Measurements from ENCODE around the gene KHNYN.

Gene KHNYN

DNA sequence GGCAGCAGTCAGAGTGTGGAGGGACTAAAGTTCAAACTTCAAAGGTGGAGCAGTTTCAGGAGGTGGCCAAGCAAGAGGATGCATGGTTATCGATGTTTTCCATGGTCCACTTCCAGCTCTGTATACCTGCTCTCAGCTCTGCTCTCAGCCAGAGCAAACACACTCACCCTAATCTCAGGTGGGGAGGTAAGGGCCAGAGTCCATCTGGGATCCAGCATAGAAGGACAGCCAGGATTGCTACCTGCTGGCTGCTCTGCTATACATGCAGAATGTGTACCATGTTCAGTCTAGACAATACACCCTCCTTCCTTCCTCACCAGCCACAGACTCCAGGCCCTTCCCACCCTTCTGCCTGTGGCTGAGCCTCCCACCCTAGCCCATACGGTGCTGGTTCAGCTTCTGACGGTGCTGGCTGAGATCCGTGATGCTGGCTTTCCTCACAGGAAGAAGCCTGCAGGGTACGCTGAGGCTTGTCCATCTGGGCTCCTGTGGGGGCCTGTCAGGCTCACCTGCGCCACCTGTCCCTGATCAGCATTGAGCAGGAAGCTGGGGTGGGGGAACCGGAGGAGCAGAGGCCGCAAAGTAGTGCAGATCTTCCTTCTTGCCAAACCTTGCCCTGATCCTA is 2.7 kb upstream of the KHNYN start:
- peaks cover 28% of the 10 kb centered on the region for H3K79me2 ChIP-seq (ENCODE audit: insufficient read depth, low read length)
- no peak overlapping the region for H3K4me2 ChIP-seq (ENCODE audit: insufficient read depth, low read length)
- peaks cover 55% of the 10 kb centered on the region for H3K4me1 ChIP-seq (ENCODE audit: insufficient read depth, low read length)
- peaks cover 17% of the 10 kb centered on the region for H4K20me1 ChIP-seq (ENCODE audit: insufficient read depth, low read length)
- DNase-seq (no peak), ATAC-seq (ENCODE audit: insufficient read depth, low read depth) (no peak)
- H2AFZ ChIP-seq (ENCODE audit: low read depth, low read length): no peak overlapping the region
- TF ChIP-seq, protein P1, sequence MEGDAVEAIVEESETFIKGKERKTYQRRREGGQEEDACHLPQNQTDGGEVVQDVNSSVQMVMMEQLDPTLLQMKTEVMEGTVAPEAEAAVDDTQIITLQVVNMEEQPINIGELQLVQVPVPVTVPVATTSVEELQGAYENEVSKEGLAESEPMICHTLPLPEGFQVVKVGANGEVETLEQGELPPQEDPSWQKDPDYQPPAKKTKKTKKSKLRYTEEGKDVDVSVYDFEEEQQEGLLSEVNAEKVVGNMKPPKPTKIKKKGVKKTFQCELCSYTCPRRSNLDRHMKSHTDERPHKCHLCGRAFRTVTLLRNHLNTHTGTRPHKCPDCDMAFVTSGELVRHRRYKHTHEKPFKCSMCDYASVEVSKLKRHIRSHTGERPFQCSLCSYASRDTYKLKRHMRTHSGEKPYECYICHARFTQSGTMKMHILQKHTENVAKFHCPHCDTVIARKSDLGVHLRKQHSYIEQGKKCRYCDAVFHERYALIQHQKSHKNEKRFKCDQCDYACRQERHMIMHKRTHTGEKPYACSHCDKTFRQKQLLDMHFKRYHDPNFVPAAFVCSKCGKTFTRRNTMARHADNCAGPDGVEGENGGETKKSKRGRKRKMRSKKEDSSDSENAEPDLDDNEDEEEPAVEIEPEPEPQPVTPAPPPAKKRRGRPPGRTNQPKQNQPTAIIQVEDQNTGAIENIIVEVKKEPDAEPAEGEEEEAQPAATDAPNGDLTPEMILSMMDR (IDR thresholded peaks at IDR 0.05; ENCODE audit: borderline replicate concordance, extremely low read depth, low read length, poor library complexity, severe bottlenecking): no peak
- TF ChIP-seq EZH2 (IDR thresholded peaks at IDR 0.05; ENCODE audit: borderline replicate concordance, low read depth, low read length, severe bottlenecking): no peak
- no peak overlapping the region for H3K4me3 ChIP-seq (ENCODE audit: low read depth in 1 of 2, low read length in 2 of 2)
- H3K27me3 ChIP-seq (ENCODE audit: insufficient read depth, low read length, poor library complexity): peaks cover 5% of the 10 kb centered on the region
- peaks cover 15% of the 10 kb centered on the region for H3K36me3 ChIP-seq (ENCODE audit: insufficient read depth, low read length)
- no peaks in the 10 kb centered on the region for H3K9me3 ChIP-seq (ENCODE audit: insufficient read depth, low read length, severe bottlenecking)
- H3K9ac ChIP-seq (ENCODE audit: low read depth, low read length): no peak overlapping the region
- no peak overlapping the region for H3K27ac ChIP-seq (ENCODE audit: low read length)

DNA sequence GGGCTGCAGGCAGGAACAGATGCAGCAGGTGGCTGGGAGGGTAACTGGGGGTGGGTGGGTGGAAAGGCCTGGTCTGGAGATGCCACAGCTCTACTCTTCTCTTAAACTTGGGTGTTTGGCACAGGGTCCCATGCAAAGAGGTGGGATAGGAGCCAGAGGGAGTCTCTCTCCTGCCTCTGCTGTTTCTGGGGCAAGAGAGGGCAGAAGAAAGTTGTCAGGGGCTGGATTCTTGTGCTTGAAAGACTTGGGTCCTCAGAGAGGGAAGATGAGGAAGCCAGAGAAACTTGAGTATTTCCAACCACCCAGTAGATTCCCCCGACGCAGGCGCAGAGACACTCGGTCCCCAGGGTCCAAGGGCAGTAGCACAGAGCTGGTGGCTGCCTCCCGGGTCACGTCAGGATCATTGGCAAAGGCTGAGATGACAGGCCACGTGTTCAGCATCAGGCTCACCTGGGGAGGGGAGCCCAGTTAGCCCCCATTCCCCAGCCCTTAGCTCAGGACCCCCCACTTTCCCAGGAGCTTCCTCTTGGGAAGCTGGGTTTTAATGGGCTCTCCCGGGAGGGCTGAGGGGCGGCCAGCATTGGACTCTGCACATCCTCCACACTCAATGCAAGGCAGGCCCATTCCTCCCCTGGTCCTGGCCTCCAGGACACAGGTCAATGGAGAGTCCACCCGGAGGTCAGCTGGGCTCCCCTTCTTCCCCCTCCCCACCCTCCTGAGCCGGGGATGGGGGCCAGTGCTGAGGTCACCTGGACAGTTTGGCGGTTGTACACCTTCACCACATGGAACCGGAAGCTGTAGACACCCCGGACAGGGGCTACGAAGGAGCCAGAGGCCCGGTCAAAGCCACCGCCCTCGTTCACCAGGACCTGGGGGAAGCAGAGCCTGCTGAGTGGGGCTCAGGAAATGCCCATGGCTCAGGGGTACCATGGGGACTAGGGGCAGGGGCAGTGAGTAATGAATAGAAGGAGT is 1.9 kb upstream of the KHNYN start:
- H3K9ac ChIP-seq (ENCODE audit: low read depth, low read length): peak overlapping the region; percentile 94; the same call in 1 of the 2 replicates
- H2AFZ ChIP-seq (ENCODE audit: low read depth, low read length): no peak overlapping the region
- TF ChIP-seq EZH2 (IDR thresholded peaks at IDR 0.05; ENCODE audit: borderline replicate concordance, low read depth, low read length, severe bottlenecking): no peak
- TF ChIP-seq, protein P1 (IDR thresholded peaks at IDR 0.05; ENCODE audit: borderline replicate concordance, extremely low read depth, low read length, poor library complexity, severe bottlenecking): no peak
- peaks cover 28% of the 10 kb centered on the region for H3K79me2 ChIP-seq (ENCODE audit: insufficient read depth, low read length)
- DNase-seq (no peak), ATAC-seq (ENCODE audit: insufficient read depth, low read depth) (no peak)
- H3K4me2 ChIP-seq (ENCODE audit: insufficient read depth, low read length): no peak overlapping the region
- H3K27me3 ChIP-seq (ENCODE audit: insufficient read depth, low read length, poor library complexity): peaks cover 5% of the 10 kb centered on the region
- no peak overlapping the region for H3K27ac ChIP-seq (ENCODE audit: low read length)
- no peaks in the 10 kb centered on the region for H3K9me3 ChIP-seq (ENCODE audit: insufficient read depth, low read length, severe bottlenecking)
- peaks cover 50% of the 10 kb centered on the region for H3K4me1 ChIP-seq (ENCODE audit: insufficient read depth, low read length)
- no peak overlapping the region for H3K4me3 ChIP-seq (ENCODE audit: low read depth in 1 of 2, low read length in 2 of 2)
- peaks cover 24% of the 10 kb centered on the region for H4K20me1 ChIP-seq (ENCODE audit: insufficient read depth, low read length)
- H3K36me3 ChIP-seq (ENCODE audit: insufficient read depth, low read length): peaks cover 23% of the 10 kb centered on the region

DNA sequence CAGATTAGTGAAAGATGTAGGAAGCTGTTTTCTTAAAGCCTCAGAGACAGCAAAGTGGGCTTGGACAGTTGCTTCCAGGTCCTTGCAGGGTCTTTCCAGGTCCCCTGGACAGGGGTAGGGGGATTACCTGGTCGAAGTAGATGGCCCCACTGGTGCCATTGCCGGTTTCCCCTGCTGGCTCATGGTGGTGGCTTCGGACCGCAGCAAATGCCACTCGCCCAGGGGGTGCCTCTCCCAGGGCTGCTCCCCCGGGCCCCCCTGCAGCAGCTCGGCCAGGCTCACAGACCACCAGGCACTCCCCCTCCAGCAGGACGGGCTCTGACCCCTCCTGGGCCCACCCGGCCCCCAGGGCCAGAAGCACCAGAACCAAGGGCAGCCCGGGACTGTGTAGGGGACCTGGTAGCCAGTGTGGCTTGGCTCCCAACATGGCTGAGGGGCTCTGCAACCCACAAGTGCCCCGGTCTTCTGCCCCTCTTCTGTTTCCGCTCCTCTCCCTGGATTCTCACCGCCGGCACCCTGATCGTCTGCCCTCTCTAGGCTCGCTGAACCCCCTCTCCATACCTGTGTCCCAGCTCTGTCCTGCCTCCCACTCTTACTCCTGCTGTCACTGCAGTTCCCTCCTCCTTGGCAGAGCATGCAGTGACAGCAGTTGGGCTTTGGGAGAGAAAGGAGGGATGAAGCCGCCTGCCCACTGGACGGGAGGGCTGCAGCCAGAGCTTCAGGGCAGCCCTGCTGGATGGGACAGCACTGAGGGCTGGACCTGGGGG is 943 bp upstream of the KHNYN start:
- H3K79me2 ChIP-seq (ENCODE audit: insufficient read depth, low read length): peaks cover 28% of the 10 kb centered on the region
- peak overlapping the region; percentile 97 for H3K4me2 ChIP-seq (ENCODE audit: insufficient read depth, low read length)
- H3K4me1 ChIP-seq (ENCODE audit: insufficient read depth, low read length): peaks cover 43% of the 10 kb centered on the region
- no peak for DNase-seq
- H2AFZ ChIP-seq (ENCODE audit: low read depth, low read length): peak overlapping the region; percentile 97
- TF ChIP-seq, protein P1 (IDR thresholded peaks at IDR 0.05; ENCODE audit: borderline replicate concordance, extremely low read depth, low read length, poor library complexity, severe bottlenecking): no peak
- peaks cover 32% of the 10 kb centered on the region for H3K36me3 ChIP-seq (ENCODE audit: insufficient read depth, low read length)
- peak overlapping the region; percentile 90 for H3K27ac ChIP-seq (ENCODE audit: low read length)
- H4K20me1 ChIP-seq (ENCODE audit: insufficient read depth, low read length): peaks cover 27% of the 10 kb centered on the region
- no peak for ATAC-seq (ENCODE audit: insufficient read depth, low read depth)
- peak overlapping the region in 1 of 2 experiments; percentile 93; a peak in 3 of 4 replicates for H3K4me3 ChIP-seq (ENCODE audit: low read depth in 1 of 2, low read length in 2 of 2)
- no peaks in the 10 kb centered on the region for H3K27me3 ChIP-seq (ENCODE audit: insufficient read depth, low read length, poor library complexity)
- no peaks in the 10 kb centered on the region for H3K9me3 ChIP-seq (ENCODE audit: insufficient read depth, low read length, severe bottlenecking)
- H3K9ac ChIP-seq (ENCODE audit: low read depth, low read length): peak overlapping the region; percentile 94
